Stimulated activated CD4-positive, alpha-beta T cell treated with anti-CD3 and anti-CD28 coated beads, Interleukin-12 subunit alpha, Interleukin-12 subunit beta, amount 100 ng/mL, for 4 hours (primary cell): Measurements from ENCODE around the gene AUP1.

Source experiments
- DNase-seq: peaks from one replicate; pipeline ENCODE4 v3.0.0-alpha.2; 2020

The AUP1 gene

GRCh38 chr2:74512744-74513604, 16.5 kb downstream of the AUP1 start:
- no peak for DNase-seq

GRCh38 chr2:74511104-74511989, 18.2 kb downstream of the AUP1 start:
- DNase-seq: no peak

- DNase-seq: no peak
Observed at GRCh38 chr2:74510272-74510671, 19.2 kb downstream of the AUP1 start.

GRCh38 chr2:74507926-74508520, 21.5 kb downstream of the AUP1 start:
- DNase-seq: no peak

- peak; percentile 99 for DNase-seq
Observed at GRCh38 chr2:74507145-74507925, 22.2 kb downstream of the AUP1 start, which contains the start of gene PCGF1. Gene PCGF1, minus strand, starts transcription at chr2:74507695. Its CDS starts 27 bp downstream, at chr2:74507668.

- no peak for DNase-seq
Observed at GRCh38 chr2:74505448-74506246, 23.9 kb downstream of the AUP1 start.

DNA sequence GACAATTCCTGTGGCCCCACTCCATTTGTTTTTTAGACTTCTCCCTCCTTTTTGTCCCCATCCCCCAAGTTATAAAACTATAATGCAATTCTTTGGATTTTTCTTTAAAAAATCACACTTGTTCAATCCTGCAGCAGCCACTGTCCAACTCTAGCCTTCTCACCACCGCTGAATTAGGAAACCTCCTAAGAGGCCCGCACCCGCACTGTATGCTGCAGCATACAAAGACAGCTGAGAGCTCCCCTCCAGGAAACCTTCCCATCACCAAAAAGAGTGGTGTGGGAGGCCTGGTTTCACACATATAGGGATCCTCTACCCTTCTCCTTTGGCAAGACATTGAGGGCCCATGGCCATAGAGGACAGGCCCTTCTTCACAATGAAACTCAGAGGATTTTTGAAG, 24.9 kb downstream of the AUP1 start:
- no peak for DNase-seq

GRCh38 chr2:74503506-74504475, 25.7 kb downstream of the AUP1 start:
- no peak for DNase-seq

DNA sequence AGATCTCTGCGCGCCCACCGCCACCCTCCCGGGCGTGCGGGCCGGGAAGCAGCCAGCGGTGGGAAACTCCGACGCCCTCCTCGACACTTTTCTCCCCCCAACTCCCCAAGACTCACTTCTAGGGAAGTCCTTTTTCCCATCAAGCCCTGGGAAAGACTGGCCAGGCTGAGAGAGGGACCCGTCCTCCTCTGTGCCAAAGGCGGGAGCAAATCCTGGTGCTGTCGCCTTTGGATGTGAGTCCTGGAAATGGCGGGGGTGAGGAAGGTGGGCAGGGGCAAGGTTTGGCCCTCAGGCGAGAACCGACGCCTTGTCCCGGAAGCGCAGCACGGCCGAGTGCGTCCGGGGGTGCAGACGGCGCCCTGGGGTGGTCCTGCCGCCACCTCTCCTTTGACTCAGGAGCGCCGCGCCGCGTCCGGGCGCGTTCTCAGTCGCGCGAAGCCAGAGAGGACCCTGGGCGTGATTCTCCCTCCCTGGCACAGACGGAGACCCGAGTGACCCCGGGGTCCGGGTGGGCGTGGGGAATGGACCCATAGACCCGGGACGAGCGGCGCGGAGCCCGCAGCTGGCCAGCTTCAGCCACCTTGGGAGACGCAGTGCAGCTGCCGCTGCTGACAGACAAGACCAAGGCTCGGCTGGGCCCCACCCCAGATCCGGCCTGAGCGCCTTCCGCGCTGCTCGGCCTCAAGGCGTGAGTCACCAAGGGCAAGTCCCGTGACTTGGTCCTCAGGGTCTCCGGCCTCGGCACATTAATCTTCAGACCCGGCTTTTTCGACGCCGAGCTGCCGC, 26.6 kb downstream of the AUP1 start:
- peak; percentile 42 for DNase-seq

GRCh38 chr2:74502147-74502719, 27.3 kb downstream of the AUP1 start:
- DNase-seq: no peak

DNA sequence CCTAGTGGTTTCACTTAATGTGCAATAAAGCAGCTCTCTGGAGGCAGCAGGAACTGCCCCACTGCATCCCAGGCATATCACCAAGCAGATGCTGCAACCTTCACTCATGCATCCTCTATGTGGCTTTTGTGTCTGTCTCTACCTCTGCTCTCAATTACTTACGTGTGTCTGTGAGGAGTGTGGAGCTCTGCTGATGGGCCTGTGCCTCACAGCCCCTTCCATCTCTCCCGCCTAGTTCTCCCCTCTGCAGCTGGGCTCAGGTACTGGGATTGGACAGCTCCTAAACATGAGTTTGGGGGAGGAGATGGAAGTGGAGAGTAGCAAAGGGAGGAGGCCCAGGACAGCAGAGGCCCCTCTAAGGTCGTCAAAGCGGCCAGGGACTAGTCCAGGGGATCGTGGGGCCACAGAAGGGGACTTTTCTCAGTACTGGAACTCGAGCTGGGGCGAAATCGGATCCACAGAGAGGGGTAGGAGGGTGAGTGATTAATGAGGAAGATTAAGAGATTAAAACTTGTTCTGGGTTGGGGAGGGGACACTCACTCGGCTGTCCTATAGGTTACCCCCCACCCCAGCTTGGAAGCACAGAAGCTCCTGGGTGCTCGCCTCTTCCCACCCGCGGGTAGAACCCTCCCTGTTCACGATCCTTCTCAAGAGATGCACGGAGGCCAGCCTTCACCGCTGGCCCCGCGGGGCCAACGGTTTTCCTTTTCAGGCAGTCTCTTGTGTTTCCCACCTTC, 28.0 kb downstream of the AUP1 start:
- DNase-seq: no peak

GRCh38 chr2:74500578-74500946, 28.9 kb downstream of the AUP1 start:
- no peak for DNase-seq

- no peak for DNase-seq
Observed at GRCh38 chr2:74499940-74500577, 29.4 kb downstream of the AUP1 start.

GRCh38 chr2:74499267-74499939, 30.1 kb downstream of the AUP1 start, which contains the start of gene LBX2:
Gene LBX2, minus strand, starts transcription at chr2:74499603. Its CDS starts 66 bp downstream, at chr2:74499537.
- peak; percentile 46 for DNase-seq

DNA sequence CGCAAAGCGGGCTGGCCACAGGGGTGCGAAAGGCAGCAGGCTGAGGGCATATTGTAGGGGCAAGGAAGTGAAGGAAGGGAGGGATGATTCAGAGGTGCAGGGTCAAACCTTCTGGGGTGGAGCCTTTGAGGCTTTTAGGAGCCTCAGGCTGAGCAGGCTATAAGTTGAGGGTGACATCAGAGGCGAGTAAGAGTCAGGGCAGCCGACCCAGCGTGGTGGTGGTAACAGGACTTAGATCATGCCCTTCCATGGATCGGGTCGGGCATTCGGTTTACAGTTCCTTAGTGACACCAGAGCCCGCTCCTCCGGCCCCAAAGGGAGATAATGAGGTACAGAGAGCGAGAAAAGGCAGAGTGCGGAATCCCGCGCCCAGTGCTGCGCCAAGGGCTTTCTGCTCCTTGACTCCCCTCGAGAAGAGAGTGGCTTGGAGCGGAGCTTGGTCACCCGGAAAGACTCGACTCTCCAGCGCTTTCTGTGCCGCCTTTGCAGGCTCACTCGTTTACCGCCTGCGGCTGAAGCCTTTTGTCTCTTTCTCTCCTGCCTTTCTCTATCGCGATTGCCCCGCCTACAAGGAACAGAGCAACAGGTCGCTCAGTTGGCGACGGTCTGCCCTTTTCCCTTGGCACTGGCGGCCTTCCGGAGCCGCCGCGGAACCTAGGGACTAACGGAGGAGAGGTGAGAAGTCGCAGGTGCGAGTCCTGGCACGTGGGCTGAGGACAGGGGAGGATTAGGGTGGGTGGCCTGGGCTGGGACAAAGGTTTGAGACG, 30.8 kb downstream of the AUP1 start:
- DNase-seq: no peak

DNA sequence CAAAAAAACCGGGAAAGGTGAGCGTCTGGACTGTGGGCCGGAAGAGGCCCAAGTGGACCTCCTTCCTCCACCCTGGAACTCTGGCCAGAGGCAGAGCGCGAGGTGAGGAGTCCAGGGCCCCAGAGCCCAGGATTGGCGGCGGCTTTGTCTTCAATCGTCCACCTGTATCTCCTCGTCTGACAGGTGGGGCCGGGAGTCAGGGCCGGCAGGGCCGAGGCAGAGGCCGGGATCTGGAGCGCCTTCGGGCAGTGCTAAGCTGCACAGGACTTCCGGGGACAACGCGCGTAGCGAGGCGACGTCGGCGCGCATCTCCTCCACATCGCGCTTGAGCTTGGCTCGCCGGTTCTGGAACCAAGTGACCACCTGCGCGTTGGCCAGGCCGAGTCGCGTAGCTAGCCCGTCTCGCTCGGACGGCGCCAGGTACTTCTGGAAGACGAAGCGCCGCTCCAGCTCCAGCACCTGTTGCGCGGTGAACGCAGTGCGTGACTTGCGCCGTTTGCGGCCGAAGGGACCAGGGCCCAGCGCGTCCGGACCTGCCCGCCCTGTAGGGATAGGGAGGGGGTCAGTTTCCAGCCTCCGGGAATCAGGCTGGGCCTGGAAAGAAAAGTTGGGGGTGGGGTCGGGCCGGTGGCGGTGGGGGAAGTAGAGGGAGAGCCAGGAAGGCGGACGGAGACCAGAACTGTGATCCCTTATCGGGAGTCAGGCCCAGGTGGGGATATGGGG, 31.6 kb downstream of the AUP1 start:
- peak; percentile 35 for DNase-seq
